ENCODE data around the gene PARD6B. TPM values are rescaled to one million over a fixed set of nuclear protein-coding genes. Genes with fewer than 3 reads are reported as not detected.
A peak's percentile ranks its signal among the peaks of the same experiment; 100 is the strongest.

The PARD6B gene
- total and polyA plus RNA-seq, 8 donors = 3.2 to 69.5 (median 10.6) TPM

- Histone ChIP-seq H3K27ac (peak overlapping the region in 4 of 5 donors; percentile 62 to 88 (median 87)), H3K9me3 (no peaks in the 10 kb centered on the region), H3K4me1 (peaks cover 34 to 76% (median 70%) of the 10 kb centered on the region in 4 donors), H3K27me3 (no peaks in the 10 kb centered on the region), H3K36me3 (peaks cover 5 to 15% (median 11%) of the 10 kb centered on the region in 4 donors), H3K4me3 (no peak overlapping the region)
- no peak for DNase-seq
- intact Hi-C loops (cut with DNase I; ENCODE audit: low total_unique reads) = loop anchor here (10.0 kb wide), 1 partner anchor 122 kb away; no protein-coding TSS in a partner anchor
- TF ChIP-seq EP300 (IDR thresholded peaks at IDR 0.05) (no peak), POLR2A (IDR thresholded peaks at IDR 0.05) (no peak), CTCF (IDR thresholded peaks at IDR 0.05) (no peak), POLR2AphosphoS5 (IDR thresholded peaks at IDR 0.05) (no peak)
- 58 to 90% (median 76%) methylated on average over 2 of the region's 2 CpGs for WGBS, 5 donors
Measured at GRCh38 chr20:50747275-50747674, 15.9 kb downstream of the PARD6B start.

GRCh38 chr20:50750145-50750671 lies 18.8 kb downstream of the PARD6B start:
- Histone ChIP-seq H3K36me3 (peaks cover 5 to 15% (median 11%) of the 10 kb centered on the region in 4 donors), H3K27me3 (no peaks in the 10 kb centered on the region), H3K4me1 (peaks cover 21 to 51% (median 41%) of the 10 kb centered on the region in 4 donors), H3K27ac (peak overlapping the region in 1 of 5 donors; percentile 7), H3K9me3 (no peaks in the 10 kb centered on the region), H3K4me3 (no peak overlapping the region)
- 49 to 79% (median 59%) methylated on average over 8 of the region's 8 CpGs for WGBS, 5 donors
- no peak for DNase-seq
- intact Hi-C loops (cut with DNase I; ENCODE audit: low total_unique reads) = no loop called here
- TF ChIP-seq CTCF (IDR thresholded peaks at IDR 0.05) = no peak
- TF ChIP-seq EP300 (IDR thresholded peaks at IDR 0.05) = no peak
- TF ChIP-seq POLR2AphosphoS5 (IDR thresholded peaks at IDR 0.05) = no peak
- TF ChIP-seq POLR2A (IDR thresholded peaks at IDR 0.05) = no peak

- intact Hi-C loops (cut with DNase I; ENCODE audit: low total_unique reads) = no loop called here
- H3K27me3 ChIP-seq = no peaks in the 10 kb centered on the region
- no peaks in the 10 kb centered on the region for H3K9me3 ChIP-seq
- H3K4me1 ChIP-seq = peaks cover 0 to 22% (median 19%) of the 10 kb centered on the region in 4 donors
- no peak for DNase-seq
- TF ChIP-seq EP300 (IDR thresholded peaks at IDR 0.05) (no peak), POLR2AphosphoS5 (IDR thresholded peaks at IDR 0.05) (no peak), POLR2A (IDR thresholded peaks at IDR 0.05) (no peak), CTCF (IDR thresholded peaks at IDR 0.05) (no peak)
- no peak overlapping the region for H3K4me3 ChIP-seq
- no peak overlapping the region for H3K27ac ChIP-seq
- WGBS, 5 donors = 65 to 84% (median 75%) methylated on average over 3 of the region's 3 CpGs
- peaks cover 5 to 12% (median 11%) of the 10 kb centered on the region in 4 donors for H3K36me3 ChIP-seq
Measured at GRCh38 chr20:50753152-50753551, 21.8 kb downstream of the PARD6B start.

GRCh38 chr20:50754420-50754819 lies 23.0 kb downstream of the PARD6B start:
- H3K36me3 ChIP-seq = peaks cover 5 to 12% (median 9%) of the 10 kb centered on the region in 4 donors
- 89 to 96% (median 95%) methylated on average over 4 of the region's 4 CpGs for WGBS, 5 donors
- H3K4me1 ChIP-seq = peaks cover 0 to 9% (median 7%) of the 10 kb centered on the region in 4 donors
- no peak overlapping the region for H3K27ac ChIP-seq
- no peak for DNase-seq
- no peak for TF ChIP-seq CTCF (IDR thresholded peaks at IDR 0.05)
- no peak for TF ChIP-seq EP300 (IDR thresholded peaks at IDR 0.05)
- no peak for TF ChIP-seq POLR2A (IDR thresholded peaks at IDR 0.05)
- no peak for TF ChIP-seq POLR2AphosphoS5 (IDR thresholded peaks at IDR 0.05)
- intact Hi-C loops (cut with DNase I; ENCODE audit: low total_unique reads) = no loop called here
- no peak overlapping the region for H3K4me3 ChIP-seq
- no peaks in the 10 kb centered on the region for H3K9me3 ChIP-seq
- H3K27me3 ChIP-seq = no peaks in the 10 kb centered on the region
